Measurements from ENCODE around the gene FRMD4B. TPM values are rescaled to one million over a fixed set of nuclear protein-coding genes. Genes with fewer than 3 reads are reported as not detected.

The FRMD4B gene
- total and polyA plus RNA-seq, 4 donors: 16.6 to 96.4 (median 39.0) TPM

- TF ChIP-seq CTCF (IDR thresholded peaks at IDR 0.05; ENCODE audit: control extremely low read depth, extremely low read depth): no peak
- no peak overlapping the region for H3K9ac ChIP-seq (ENCODE audit: insufficient read depth in 1 of 2, low read length in 2 of 2)
- 82 to 85% methylated on average over 9 of the region's 9 CpGs for WGBS, 2 donors
- H3K36me3 ChIP-seq (ENCODE audit: control insufficient read depth in 4 of 4, insufficient read depth in 4 of 4, low read length in 4 of 4): peaks cover 0 to 2% (median 0%) of the 10 kb centered on the region in 4 donors
- DNase-seq: no peak
- H3K9me3 ChIP-seq (ENCODE audit: control insufficient read depth in 4 of 4, insufficient read depth in 3 of 4, low read length in 3 of 4): no peaks in the 10 kb centered on the region
- H3K27me3 ChIP-seq (ENCODE audit: control insufficient read depth in 3 of 3, insufficient read depth in 3 of 3, low read length in 2 of 3): no peaks in the 10 kb centered on the region
- peaks cover 0 to 23% (median 3%) of the 10 kb centered on the region in 5 donors for H3K4me1 ChIP-seq (ENCODE audit: control insufficient read depth in 5 of 5, insufficient read depth in 5 of 5, low read length in 5 of 5)
- no peak overlapping the region for H3K4me3 ChIP-seq
- H3K27ac ChIP-seq (ENCODE audit: low read depth in 1 of 2, low read length in 1 of 2): peak overlapping the region; percentile 22 to 70
- no peak for ATAC-seq (ENCODE audit: insufficient read depth, low FRiP score)
These were observed 64.4 kb downstream of the FRMD4B start for GRCh38 chr3:69321301-69322157.

- no peak for TF ChIP-seq CTCF (IDR thresholded peaks at IDR 0.05; ENCODE audit: control extremely low read depth, extremely low read depth)
- peaks cover 0 to 2% (median 0%) of the 10 kb centered on the region in 4 donors for H3K36me3 ChIP-seq (ENCODE audit: control insufficient read depth in 4 of 4, insufficient read depth in 4 of 4, low read length in 4 of 4)
- peak; percentile 65 to 88 (median 81) for DNase-seq
- no peaks in the 10 kb centered on the region for H3K9me3 ChIP-seq (ENCODE audit: control insufficient read depth in 4 of 4, insufficient read depth in 3 of 4, low read length in 3 of 4)
- peak overlapping the region; percentile 22 to 81 for H3K27ac ChIP-seq (ENCODE audit: low read depth in 1 of 2, low read length in 1 of 2)
- peaks cover 0 to 21% (median 3%) of the 10 kb centered on the region in 5 donors for H3K4me1 ChIP-seq (ENCODE audit: control insufficient read depth in 5 of 5, insufficient read depth in 5 of 5, low read length in 5 of 5)
- no peak overlapping the region for H3K4me3 ChIP-seq
- WGBS, 2 donors: 23 to 34% methylated on average over 4 of the region's 4 CpGs
- H3K9ac ChIP-seq (ENCODE audit: insufficient read depth in 1 of 2, low read length in 2 of 2): no peak overlapping the region
- ATAC-seq (ENCODE audit: insufficient read depth, low FRiP score): peak; percentile 19
- no peaks in the 10 kb centered on the region for H3K27me3 ChIP-seq (ENCODE audit: control insufficient read depth in 3 of 3, insufficient read depth in 3 of 3, low read length in 2 of 3)
These were observed 65.0 kb downstream of the FRMD4B start for GRCh38 chr3:69320871-69321271.

- H3K9ac ChIP-seq (ENCODE audit: insufficient read depth in 1 of 2, low read length in 2 of 2): no peak overlapping the region
- H3K27ac ChIP-seq (ENCODE audit: low read depth in 1 of 2, low read length in 1 of 2): no peak overlapping the region
- H3K9me3 ChIP-seq (ENCODE audit: control insufficient read depth in 4 of 4, insufficient read depth in 3 of 4, low read length in 3 of 4): no peaks in the 10 kb centered on the region
- TF ChIP-seq CTCF (IDR thresholded peaks at IDR 0.05; ENCODE audit: control extremely low read depth, extremely low read depth): no peak
- H3K4me3 ChIP-seq: no peak overlapping the region
- H3K4me1 ChIP-seq (ENCODE audit: control insufficient read depth in 5 of 5, insufficient read depth in 5 of 5, low read length in 5 of 5): peaks cover 0 to 18% (median 3%) of the 10 kb centered on the region in 5 donors
- 74 to 86% methylated on average over 4 of the region's 4 CpGs for WGBS, 2 donors
- no peaks in the 10 kb centered on the region for H3K27me3 ChIP-seq (ENCODE audit: control insufficient read depth in 3 of 3, insufficient read depth in 3 of 3, low read length in 2 of 3)
- peaks cover 0 to 2% (median 0%) of the 10 kb centered on the region in 4 donors for H3K36me3 ChIP-seq (ENCODE audit: control insufficient read depth in 4 of 4, insufficient read depth in 4 of 4, low read length in 4 of 4)
- ATAC-seq (ENCODE audit: insufficient read depth, low FRiP score) (no peak), DNase-seq (no peak)
These were observed 66.2 kb downstream of the FRMD4B start for GRCh38 chr3:69319652-69320051.
